ENCODE measurements around the gene USH2A. TPM values are rescaled to one million over a fixed set of nuclear protein-coding genes. Genes with fewer than 3 reads are reported as not detected.

Gene USH2A
- total RNA-seq, 2 donors from 2014 or later = 0.62 to 3.1 TPM

- Mint-ChIP-seq H3K36me3 (ENCODE audit: low read depth) (peaks cover 11% of the 10 kb centered on the region), H3K27ac (peak overlapping the region; percentile 20), H3K4me3 (no peak overlapping the region), H3K27me3 (ENCODE audit: insufficient read depth) (no peaks in the 10 kb centered on the region), H3K9me3 (no peaks in the 10 kb centered on the region), H3K4me1 (peaks cover 6% of the 10 kb centered on the region)
- no peak for DNase-seq
- Histone ChIP-seq H3K4me1 (ENCODE audit: control insufficient read depth, insufficient read depth, low read length) (no peaks in the 10 kb centered on the region), H3K27ac (ENCODE audit: low read depth, low read length) (no peak overlapping the region), H3K9ac (ENCODE audit: extremely low read depth, low read length, poor library complexity, severe bottlenecking) (no peak overlapping the region), H3K36me3 (ENCODE audit: control insufficient read depth, insufficient read depth, low read length) (peaks cover 50% of the 10 kb centered on the region), H3K4me3 (ENCODE audit: low read length) (no peak overlapping the region), H3K9me3 (ENCODE audit: control insufficient read depth, low read length) (no peaks in the 10 kb centered on the region), H3K27me3 (ENCODE audit: control insufficient read depth, insufficient read depth, low read length, poor library complexity, severe bottlenecking) (no peaks in the 10 kb centered on the region)
- no peak for TF ChIP-seq CTCF (conservative IDR thresholded peaks at IDR 0.05)
Observed at GRCh38 chr1:215603319-215603718, 819.9 kb downstream of the USH2A start.

GRCh38 chr1:215601276-215601675, 822.0 kb downstream of the USH2A start:
- DNase-seq = no peak
- no peaks in the 10 kb centered on the region for H3K27me3 Mint-ChIP-seq (ENCODE audit: insufficient read depth)
- peaks cover 23% of the 10 kb centered on the region for H3K36me3 Mint-ChIP-seq (ENCODE audit: low read depth)
- Histone ChIP-seq H3K9me3 (ENCODE audit: control insufficient read depth, low read length) (no peaks in the 10 kb centered on the region), H3K36me3 (ENCODE audit: control insufficient read depth, insufficient read depth, low read length) (peaks cover 57% of the 10 kb centered on the region), H3K9ac (ENCODE audit: extremely low read depth, low read length, poor library complexity, severe bottlenecking) (no peak overlapping the region), H3K27me3 (ENCODE audit: control insufficient read depth, insufficient read depth, low read length, poor library complexity, severe bottlenecking) (no peaks in the 10 kb centered on the region), H3K4me3 (ENCODE audit: low read length) (no peak overlapping the region), H3K4me1 (ENCODE audit: control insufficient read depth, insufficient read depth, low read length) (no peaks in the 10 kb centered on the region), H3K27ac (ENCODE audit: low read depth, low read length) (no peak overlapping the region)
- H3K4me3 Mint-ChIP-seq = no peak overlapping the region
- peak overlapping the region; percentile 42 for H3K27ac Mint-ChIP-seq
- 86 to 96% methylated on average over 1 to 2 of the region's 2 CpGs for WGBS, 2 experiments (ENCODE audit: insufficient coverage in 1 of 2, insufficient read length in 1 of 2)
- peaks cover 9% of the 10 kb centered on the region for H3K4me1 Mint-ChIP-seq
- no peaks in the 10 kb centered on the region for H3K9me3 Mint-ChIP-seq
- TF ChIP-seq CTCF (conservative IDR thresholded peaks at IDR 0.05) = no peak

GRCh38 chr1:215600867-215601266, 822.4 kb downstream of the USH2A start:
- Mint-ChIP-seq H3K9me3 (no peaks in the 10 kb centered on the region), H3K27me3 (ENCODE audit: insufficient read depth) (no peaks in the 10 kb centered on the region), H3K36me3 (ENCODE audit: low read depth) (peaks cover 26% of the 10 kb centered on the region), H3K4me3 (no peak overlapping the region), H3K27ac (no peak overlapping the region), H3K4me1 (peaks cover 9% of the 10 kb centered on the region)
- 93 to 100% methylated on average over 3 to 10 of the region's 10 CpGs for WGBS, 2 experiments (ENCODE audit: insufficient coverage in 1 of 2, insufficient read length in 1 of 2)
- H3K27me3 ChIP-seq (ENCODE audit: control insufficient read depth, insufficient read depth, low read length, poor library complexity, severe bottlenecking) = no peaks in the 10 kb centered on the region
- no peak for TF ChIP-seq CTCF (conservative IDR thresholded peaks at IDR 0.05)
- no peaks in the 10 kb centered on the region for H3K4me1 ChIP-seq (ENCODE audit: control insufficient read depth, insufficient read depth, low read length)
- no peak for DNase-seq
- H3K9me3 ChIP-seq (ENCODE audit: control insufficient read depth, low read length) = no peaks in the 10 kb centered on the region
- H3K27ac ChIP-seq (ENCODE audit: low read depth, low read length) = no peak overlapping the region
- H3K4me3 ChIP-seq (ENCODE audit: low read length) = no peak overlapping the region
- no peak overlapping the region for H3K9ac ChIP-seq (ENCODE audit: extremely low read depth, low read length, poor library complexity, severe bottlenecking)
- H3K36me3 ChIP-seq (ENCODE audit: control insufficient read depth, insufficient read depth, low read length) = peaks cover 58% of the 10 kb centered on the region

All from endodermal cell (in vitro differentiated cells).